Vagina (tissue), 2 donors: ENCODE results near the gene MTMR3.

Experiments used
- POLR2A ChIP-seq, 2 donors: fragments of 450-650 bp; IDR thresholded peaks; one replicate each; pipeline ENCODE4 v1.6.1; 2017; ENCODE audit warnings: antibody characterized with exemption in 2 of 2, mild to moderate bottlenecking in 2 of 2, moderate library complexity in 2 of 2
- POLR2AphosphoS5 ChIP-seq, 2 donors: sonication (generic); formaldehyde crosslinking; IDR thresholded peaks; one replicate each; pipeline ENCODE4 v1.9.0; 2017; ENCODE audit warnings: antibody characterized with exemption in 2 of 2, mild to moderate bottlenecking in 2 of 2, low read depth in 1 of 2; ENCODE audit not compliant: insufficient read depth in 1 of 2
- TF ChIP-seq, protein P1 (sequence below), 3 experiments: fragments of 450-650 bp in 2 of 3; fragments of 200-600 bp in 1 of 3; sonication (generic) in 1 of 3; IDR thresholded peaks; one replicate each; pipeline ENCODE4 v1.5.1; 2017 to 2019; ENCODE audit warnings: antibody characterized with exemption in 3 of 3, mild to moderate bottlenecking in 2 of 3, moderate library complexity in 2 of 3

DNA sequence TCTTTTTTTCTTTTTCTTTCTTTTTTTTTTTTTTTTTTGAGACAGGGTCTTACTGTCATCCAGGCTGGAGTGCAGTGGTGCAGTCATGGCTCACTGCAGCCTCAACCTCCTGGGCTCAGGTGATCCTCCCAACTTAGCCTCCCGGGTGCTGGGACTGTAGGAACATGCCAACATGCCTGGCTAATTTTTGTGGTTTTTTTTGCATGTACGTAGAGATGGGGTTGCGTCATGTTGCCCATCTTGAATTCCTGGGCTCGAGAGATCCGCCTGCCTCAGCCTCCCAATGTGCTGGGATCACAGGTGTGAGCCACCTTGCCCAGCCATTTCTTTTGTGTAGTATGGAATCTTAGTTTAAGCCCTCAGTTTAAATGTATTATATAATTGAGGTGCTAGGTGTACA is 20.4 kb downstream of the MTMR3 start:
- TF ChIP-seq, protein P1, sequence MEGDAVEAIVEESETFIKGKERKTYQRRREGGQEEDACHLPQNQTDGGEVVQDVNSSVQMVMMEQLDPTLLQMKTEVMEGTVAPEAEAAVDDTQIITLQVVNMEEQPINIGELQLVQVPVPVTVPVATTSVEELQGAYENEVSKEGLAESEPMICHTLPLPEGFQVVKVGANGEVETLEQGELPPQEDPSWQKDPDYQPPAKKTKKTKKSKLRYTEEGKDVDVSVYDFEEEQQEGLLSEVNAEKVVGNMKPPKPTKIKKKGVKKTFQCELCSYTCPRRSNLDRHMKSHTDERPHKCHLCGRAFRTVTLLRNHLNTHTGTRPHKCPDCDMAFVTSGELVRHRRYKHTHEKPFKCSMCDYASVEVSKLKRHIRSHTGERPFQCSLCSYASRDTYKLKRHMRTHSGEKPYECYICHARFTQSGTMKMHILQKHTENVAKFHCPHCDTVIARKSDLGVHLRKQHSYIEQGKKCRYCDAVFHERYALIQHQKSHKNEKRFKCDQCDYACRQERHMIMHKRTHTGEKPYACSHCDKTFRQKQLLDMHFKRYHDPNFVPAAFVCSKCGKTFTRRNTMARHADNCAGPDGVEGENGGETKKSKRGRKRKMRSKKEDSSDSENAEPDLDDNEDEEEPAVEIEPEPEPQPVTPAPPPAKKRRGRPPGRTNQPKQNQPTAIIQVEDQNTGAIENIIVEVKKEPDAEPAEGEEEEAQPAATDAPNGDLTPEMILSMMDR (IDR thresholded peaks at IDR 0.05) = no peak
- no peak for TF ChIP-seq POLR2A (IDR thresholded peaks at IDR 0.05)
- TF ChIP-seq POLR2AphosphoS5 (IDR thresholded peaks at IDR 0.05; ENCODE audit: insufficient read depth in 1 of 2, low read depth in 1 of 2) = no peak
